Osteoblast (primary cell): ENCODE data around the gene GP5. TPM values are rescaled to one million over a fixed set of nuclear protein-coding genes. Genes with fewer than 3 reads are reported as not detected.

Source experiments
- DNase-seq: peaks from one replicate; pipeline ENCODE4 v3.0.0; 2011; ENCODE audit warnings: low spot score, mixed read lengths; ENCODE audit not compliant: insufficient read length; ENCODE audit errors: missing footprints
- H2AFZ ChIP-seq: 2 replicates; pipeline ENCODE4 v1.6.0; 2011; ENCODE audit warnings: mild to moderate bottlenecking, low read length
- H3K27ac ChIP-seq: 2 replicates; pipeline ENCODE4 v1.5.1; 2011; ENCODE audit warnings: mild to moderate bottlenecking, low read depth, low read length, moderate library complexity
- H3K27me3 ChIP-seq: 2 replicates; pipeline ENCODE4 v1.6.0; 2012; ENCODE audit warnings: mild to moderate bottlenecking, control low read depth, inconsistent platforms, low read length, moderate library complexity; ENCODE audit not compliant: insufficient read depth
- H3K36me3 ChIP-seq: 2 replicates; pipeline ENCODE4 v1.5.1; 2011; ENCODE audit warnings: mild to moderate bottlenecking, low read length, control low read depth, moderate library complexity; ENCODE audit not compliant: insufficient read depth
- H3K4me1 ChIP-seq: 2 replicates; pipeline ENCODE4 v1.5.1; 2011; ENCODE audit warnings: mild to moderate bottlenecking, low read length, control low read depth, moderate library complexity; ENCODE audit not compliant: insufficient read depth
- H3K4me2 ChIP-seq: 2 replicates; pipeline ENCODE4 v1.6.0; 2011; ENCODE audit warnings: mild to moderate bottlenecking, low read length; ENCODE audit not compliant: insufficient read depth
- H3K4me3 ChIP-seq: fragments of 200-600 bp; sonication (generic); 3 replicates; pipeline ENCODE4 v1.5.1; 2012; ENCODE audit warnings: mild to moderate bottlenecking, low read length, inconsistent platforms; ENCODE audit not compliant: insufficient read depth
- H3K79me2 ChIP-seq: 2 replicates; pipeline ENCODE4 v1.6.0; 2012; ENCODE audit warnings: mild to moderate bottlenecking, low read length, control low read depth, inconsistent platforms; ENCODE audit not compliant: insufficient read depth
- H3K9me3 ChIP-seq: 2 replicates; pipeline ENCODE4 v1.5.1; 2011; ENCODE audit warnings: low read depth, low read length, control low read depth
- H4K20me1 ChIP-seq: 2 replicates; pipeline ENCODE4 v1.6.0; 2012; ENCODE audit warnings: mild to moderate bottlenecking, low read length, control low read depth; ENCODE audit not compliant: insufficient read depth
- total RNA-seq: library from RNA; depleted of rRNA; stranded (reverse); fragments of >200 nt; gene quantifications from 2 replicates; pipeline ENCODE4 v1.2.3, GENCODE V29; 2012
- TF ChIP-seq, protein P1 (sequence below): IDR thresholded peaks from 2 replicates; pipeline ENCODE4 v1.5.1; 2011; ENCODE audit warnings: mild to moderate bottlenecking, low read depth, low read length, moderate library complexity; ENCODE audit errors: extremely low read depth

GP5 gene
- total RNA-seq, 1 donor: 0.36 TPM

DNA sequence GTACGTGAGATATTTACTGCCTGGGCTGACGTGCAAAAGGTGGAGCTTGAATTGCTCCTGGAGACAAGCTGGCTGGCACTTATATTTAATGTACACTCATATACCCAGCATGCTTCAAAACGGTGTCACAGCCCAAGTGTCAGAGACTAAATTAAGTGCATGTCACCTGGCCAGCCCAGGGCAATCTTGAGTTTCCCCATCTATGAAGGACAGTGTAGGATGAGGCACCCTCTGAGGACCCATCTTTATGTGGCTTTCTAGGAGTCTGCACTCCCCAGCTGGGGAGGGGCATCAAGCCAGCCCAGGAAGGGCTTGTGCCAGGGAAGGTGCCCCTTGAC lies 34.8 kb downstream of the GP5 start:
- H3K4me2 ChIP-seq: peak overlapping the region; percentile 25
- H2AFZ ChIP-seq: no peak overlapping the region
- H3K27ac ChIP-seq: no peak overlapping the region
- no peaks in the 10 kb centered on the region for H3K9me3 ChIP-seq
- H3K36me3 ChIP-seq: no peaks in the 10 kb centered on the region
- no peaks in the 10 kb centered on the region for H3K27me3 ChIP-seq
- peaks cover 27% of the 10 kb centered on the region for H3K4me1 ChIP-seq
- TF ChIP-seq, protein P1, sequence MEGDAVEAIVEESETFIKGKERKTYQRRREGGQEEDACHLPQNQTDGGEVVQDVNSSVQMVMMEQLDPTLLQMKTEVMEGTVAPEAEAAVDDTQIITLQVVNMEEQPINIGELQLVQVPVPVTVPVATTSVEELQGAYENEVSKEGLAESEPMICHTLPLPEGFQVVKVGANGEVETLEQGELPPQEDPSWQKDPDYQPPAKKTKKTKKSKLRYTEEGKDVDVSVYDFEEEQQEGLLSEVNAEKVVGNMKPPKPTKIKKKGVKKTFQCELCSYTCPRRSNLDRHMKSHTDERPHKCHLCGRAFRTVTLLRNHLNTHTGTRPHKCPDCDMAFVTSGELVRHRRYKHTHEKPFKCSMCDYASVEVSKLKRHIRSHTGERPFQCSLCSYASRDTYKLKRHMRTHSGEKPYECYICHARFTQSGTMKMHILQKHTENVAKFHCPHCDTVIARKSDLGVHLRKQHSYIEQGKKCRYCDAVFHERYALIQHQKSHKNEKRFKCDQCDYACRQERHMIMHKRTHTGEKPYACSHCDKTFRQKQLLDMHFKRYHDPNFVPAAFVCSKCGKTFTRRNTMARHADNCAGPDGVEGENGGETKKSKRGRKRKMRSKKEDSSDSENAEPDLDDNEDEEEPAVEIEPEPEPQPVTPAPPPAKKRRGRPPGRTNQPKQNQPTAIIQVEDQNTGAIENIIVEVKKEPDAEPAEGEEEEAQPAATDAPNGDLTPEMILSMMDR: no peak
- H3K4me3 ChIP-seq: no peak overlapping the region
- DNase-seq: no peak
- no peaks in the 10 kb centered on the region for H3K79me2 ChIP-seq
- H4K20me1 ChIP-seq: no peaks in the 10 kb centered on the region

DNA sequence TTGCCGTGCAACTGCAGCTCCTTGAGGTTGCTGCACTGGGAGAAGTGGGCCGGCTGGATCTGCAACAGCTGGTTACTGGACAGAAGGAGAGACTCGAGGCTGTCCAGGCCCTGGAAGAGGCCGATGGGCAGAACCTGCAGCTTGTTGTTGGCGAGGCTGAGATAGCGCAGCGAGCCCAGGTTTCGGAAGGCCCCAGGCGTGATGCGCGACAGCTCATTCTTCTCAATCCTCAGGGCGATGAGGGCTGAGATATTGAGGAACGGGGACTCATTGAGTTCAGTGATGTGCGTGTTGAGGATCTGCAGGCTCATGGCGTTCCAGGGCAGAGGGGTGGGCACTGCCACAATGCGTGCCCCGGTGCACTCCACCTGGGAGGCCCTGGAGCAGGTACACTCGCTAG lies 38.5 kb downstream of the GP5 start:
- H3K4me3 ChIP-seq: no peak overlapping the region
- no peaks in the 10 kb centered on the region for H3K9me3 ChIP-seq
- H3K27me3 ChIP-seq: no peaks in the 10 kb centered on the region
- no peak overlapping the region for H3K4me2 ChIP-seq
- H3K4me1 ChIP-seq: peaks cover 9% of the 10 kb centered on the region
- no peaks in the 10 kb centered on the region for H3K79me2 ChIP-seq
- no peak overlapping the region for H2AFZ ChIP-seq
- DNase-seq: no peak
- TF ChIP-seq, protein P1: no peak
- H3K27ac ChIP-seq: no peak overlapping the region
- H4K20me1 ChIP-seq: no peaks in the 10 kb centered on the region
- no peaks in the 10 kb centered on the region for H3K36me3 ChIP-seq

DNA sequence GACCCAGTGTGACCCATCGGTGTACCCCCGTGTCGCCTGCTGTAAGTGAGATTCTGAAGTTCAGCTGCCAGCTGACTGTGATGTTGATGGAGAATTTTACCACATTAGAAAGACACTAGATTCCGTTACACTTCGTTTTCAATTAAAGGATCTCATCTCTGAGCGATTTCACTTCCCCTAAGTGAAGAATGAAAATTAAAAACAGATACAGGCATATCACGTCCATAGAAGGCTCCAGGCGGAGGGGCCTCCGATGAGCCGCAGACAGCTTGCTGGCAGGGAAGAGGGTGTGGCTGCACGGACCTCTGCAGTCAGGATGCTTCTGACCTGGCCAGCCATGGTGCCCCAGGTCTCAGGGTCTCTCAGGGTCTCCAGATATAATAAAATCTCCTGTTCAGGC lies 41.4 kb downstream of the GP5 start:
- H2AFZ ChIP-seq: no peak overlapping the region
- no peaks in the 10 kb centered on the region for H3K36me3 ChIP-seq
- H3K4me3 ChIP-seq: no peak overlapping the region
- H3K27ac ChIP-seq: no peak overlapping the region
- no peaks in the 10 kb centered on the region for H3K9me3 ChIP-seq
- H3K79me2 ChIP-seq: no peaks in the 10 kb centered on the region
- TF ChIP-seq, protein P1: no peak
- no peaks in the 10 kb centered on the region for H3K27me3 ChIP-seq
- H4K20me1 ChIP-seq: no peaks in the 10 kb centered on the region
- DNase-seq: peak; percentile 41
- no peaks in the 10 kb centered on the region for H3K4me1 ChIP-seq
- H3K4me2 ChIP-seq: no peak overlapping the region

DNA sequence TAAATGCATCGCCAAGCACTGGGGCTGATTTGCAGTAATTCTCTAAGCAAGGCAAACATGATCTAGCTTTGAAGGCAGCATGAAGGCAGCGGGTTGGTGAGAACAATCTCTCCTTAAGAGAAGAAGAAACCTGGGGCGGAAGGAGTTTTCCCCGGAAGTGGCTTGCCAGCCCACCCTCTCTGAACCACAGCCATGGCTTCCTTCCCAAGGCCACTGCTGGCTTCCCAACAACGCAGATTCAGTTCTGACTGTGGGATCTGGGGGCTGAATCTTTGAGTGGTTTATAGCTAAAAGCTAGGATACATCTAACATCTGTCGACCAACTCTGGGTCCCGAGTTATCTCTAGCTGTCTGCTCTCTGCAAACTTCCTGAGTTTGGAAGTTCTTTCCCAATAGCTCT lies 43.7 kb downstream of the GP5 start:
- DNase-seq: no peak
- Histone ChIP-seq H3K27me3 (no peaks in the 10 kb centered on the region), H4K20me1 (no peaks in the 10 kb centered on the region), H3K4me2 (no peak overlapping the region), H3K27ac (no peak overlapping the region), H3K79me2 (no peaks in the 10 kb centered on the region), H3K4me3 (no peak overlapping the region), H3K4me1 (no peaks in the 10 kb centered on the region), H3K9me3 (no peaks in the 10 kb centered on the region), H2AFZ (peak overlapping the region; percentile 60), H3K36me3 (no peaks in the 10 kb centered on the region)
- TF ChIP-seq, protein P1: no peak
